HFFc6 (cell line): Measurements from ENCODE around the gene ATXN7. TPM values are rescaled to one million over a fixed set of nuclear protein-coding genes. Genes with fewer than 3 reads are reported as not detected.

Experiments used
- DNase-seq: peaks from one replicate; pipeline ENCODE4 v3.0.0-alpha.2; 2018
- H3K27ac Mint-ChIP-seq: 2 replicates; pipeline ENCODE4 v1.8.0; 2020; ENCODE audit warnings: mild to moderate bottlenecking, mixed read lengths
- H3K27me3 Mint-ChIP-seq: 2 replicates; pipeline ENCODE4 v1.8.0; 2021; ENCODE audit warnings: mild to moderate bottlenecking, moderate library complexity, mixed read lengths; ENCODE audit not compliant: insufficient read depth
- H3K36me3 Mint-ChIP-seq: 2 replicates; pipeline ENCODE4 v1.8.0; 2021; ENCODE audit warnings: low read depth, mixed read lengths
- H3K4me1 Mint-ChIP-seq: 2 replicates; pipeline ENCODE4 v1.8.0; 2020; ENCODE audit warnings: low read depth, mixed read lengths
- H3K4me3 Mint-ChIP-seq: 2 replicates; pipeline ENCODE4 v1.8.0; 2020; ENCODE audit warnings: mild to moderate bottlenecking, moderate library complexity, mixed read lengths
- H3K9me3 Mint-ChIP-seq: 2 replicates; pipeline ENCODE4 v1.8.0; 2020; ENCODE audit warnings: mild to moderate bottlenecking, mixed read lengths
- CTCF ChIP-seq: fragments of 200-600 bp; sonication (generic); IDR thresholded peaks from 2 replicates; pipeline ENCODE4 v1.5.0; 2021; ENCODE audit warnings: antibody characterized with exemption, mild to moderate bottlenecking
- total RNA-seq, 6 experiments: library from RNA; stranded (reverse); fragmentation: NEBNext Ultra II Directional; extraction: Animal tissue kit (Norgen Biotek cat#: 25700); gene quantifications; 2 replicates in 1 of 6; 3 replicates in 5 of 6; pipeline ENCODE4 v1.2.3, GENCODE V29; 2021

The ATXN7 gene
- total RNA-seq, 6 experiments from 2014 or later: 11.5 to 18.4 (median 15.2) TPM

GRCh38 chr3:63988943-63989342 lies 125.3 kb downstream of the ATXN7 start:
- no peaks in the 10 kb centered on the region for H3K9me3 Mint-ChIP-seq
- H3K27ac Mint-ChIP-seq: no peak overlapping the region
- peaks cover 1% of the 10 kb centered on the region for H3K27me3 Mint-ChIP-seq
- H3K4me3 Mint-ChIP-seq: no peak overlapping the region
- H3K36me3 Mint-ChIP-seq: peaks cover 39% of the 10 kb centered on the region
- H3K4me1 Mint-ChIP-seq: peaks cover 8% of the 10 kb centered on the region
- DNase-seq: no peak
- TF ChIP-seq CTCF: no peak

- no peak for DNase-seq
- no peak for TF ChIP-seq CTCF
- Mint-ChIP-seq H3K27me3 (peaks cover 1% of the 10 kb centered on the region), H3K9me3 (no peaks in the 10 kb centered on the region), H3K36me3 (peaks cover 36% of the 10 kb centered on the region), H3K4me1 (peaks cover 8% of the 10 kb centered on the region), H3K4me3 (no peak overlapping the region), H3K27ac (no peak overlapping the region)
Observed at GRCh38 chr3:63990204-63990603, 126.5 kb downstream of the ATXN7 start.

- no peak overlapping the region for H3K4me3 Mint-ChIP-seq
- peaks cover 8% of the 10 kb centered on the region for H3K4me1 Mint-ChIP-seq
- DNase-seq: no peak
- TF ChIP-seq CTCF: no peak
- H3K27me3 Mint-ChIP-seq: peaks cover 1% of the 10 kb centered on the region; the same call in 1 of the 2 replicates
- no peaks in the 10 kb centered on the region for H3K9me3 Mint-ChIP-seq
- no peak overlapping the region for H3K27ac Mint-ChIP-seq
- H3K36me3 Mint-ChIP-seq: peaks cover 36% of the 10 kb centered on the region
Observed at GRCh38 chr3:63990733-63991132, 127.1 kb downstream of the ATXN7 start.

GRCh38 chr3:63991666-63992065 lies 128.0 kb downstream of the ATXN7 start:
- Mint-ChIP-seq H3K27ac (no peak overlapping the region), H3K4me3 (no peak overlapping the region), H3K27me3 (peaks cover 1% of the 10 kb centered on the region; the same call in 1 of the 2 replicates), H3K9me3 (no peaks in the 10 kb centered on the region), H3K36me3 (peaks cover 41% of the 10 kb centered on the region), H3K4me1 (peaks cover 8% of the 10 kb centered on the region)
- no peak for DNase-seq
- TF ChIP-seq CTCF: no peak

- no peak for TF ChIP-seq CTCF
- peaks cover 8% of the 10 kb centered on the region for H3K4me1 Mint-ChIP-seq
- H3K27me3 Mint-ChIP-seq: peaks cover 1% of the 10 kb centered on the region; the same call in 1 of the 2 replicates
- no peak for DNase-seq
- no peak overlapping the region for H3K4me3 Mint-ChIP-seq
- H3K9me3 Mint-ChIP-seq: no peaks in the 10 kb centered on the region
- peak overlapping the region; percentile 1; the same call in 1 of the 2 replicates for H3K27ac Mint-ChIP-seq
- peaks cover 41% of the 10 kb centered on the region for H3K36me3 Mint-ChIP-seq
Observed at GRCh38 chr3:63992516-63993209, 129.0 kb downstream of the ATXN7 start.
